PC-3 (cell line): ENCODE measurements around the gene CBR3. TPM values are rescaled to one million over a fixed set of nuclear protein-coding genes. Genes with fewer than 3 reads are reported as not detected.
"Not testable (repeated sequence)": the region's sequence is repeated elsewhere in the genome, so short reads cannot be mapped to it uniquely, and the experiment has no call there.

Source experiments
- ATAC-seq: fragments of 200-7000 bp; cut with Tn5 transposase; 2 replicates; pipeline ENCODE4 v1.9.1; 2020; ENCODE audit warnings: mild to moderate bottlenecking, moderate library complexity
- BruUV-seq: library from RNA; stranded (reverse); fragments of 400-500 nt; replicated peaks from 2 replicates; lab custom pipeline; 2021; lab: Mats Ljungman, UMichigan
- CTCF ChIA-PET: fragments of 300-600 bp; sonication (Branson Sonifier 250); formaldehyde crosslinking; loops from one replicate; lab custom pipeline; 2022; ENCODE audit warnings: antibody characterized with exemption; lab: Charles Lee
- POLR2A ChIA-PET: fragments of 300-600 bp; sonication (Branson Sonifier 250); formaldehyde crosslinking; loops from one replicate; lab custom pipeline; 2022; ENCODE audit warnings: antibody characterized with exemption; ENCODE audit not compliant: unreplicated experiment; lab: Charles Lee
- DNase-seq: peaks from one replicate; pipeline ENCODE4 v3.0.0-alpha.2; 2015
- H2AFZ ChIP-seq: fragments of 300-600 bp; sonication (generic); 2 replicates; pipeline ENCODE4 v1.6.0; 2016; ENCODE audit warnings: antibody characterized with exemption, low read length
- H3F3A ChIP-seq: fragments of 300-600 bp; sonication (generic); one replicate; pipeline ENCODE4 v1.6.0; 2017; ENCODE audit warnings: antibody characterized with exemption, low read length, control low read depth, mild to moderate bottlenecking; ENCODE audit not compliant: unreplicated experiment
- H3K27ac ChIP-seq: fragments of 300-600 bp; sonication (generic); 2 replicates; pipeline ENCODE4 v1.5.1; 2016; ENCODE audit warnings: mild to moderate bottlenecking, low read length
- H3K27me3 ChIP-seq: fragments of 300-600 bp; sonication (generic); 2 replicates; pipeline ENCODE4 v1.6.1; 2016; ENCODE audit warnings: low read length, mixed read lengths
- H3K36me3 ChIP-seq: fragments of 300-600 bp; sonication (generic); 2 replicates; pipeline ENCODE4 v1.6.1; 2016; ENCODE audit warnings: low read depth, mixed run types, low read length, mixed read lengths
- H3K4me1 ChIP-seq: fragments of 300-600 bp; sonication (generic); 2 replicates; pipeline ENCODE4 v1.5.1; 2016; ENCODE audit warnings: low read length; ENCODE audit not compliant: insufficient read depth
- H3K4me2 ChIP-seq: fragments of 300-600 bp; sonication (generic); 2 replicates; pipeline ENCODE4 v1.6.0; 2016; ENCODE audit warnings: low read length
- H3K4me3 ChIP-seq: fragments of 300-600 bp; sonication (generic); 2 replicates; pipeline ENCODE4 v1.5.1; 2016; ENCODE audit warnings: mild to moderate bottlenecking, low read length, mixed read lengths
- H3K79me2 ChIP-seq: fragments of 300-600 bp; sonication (generic); 2 replicates; pipeline ENCODE4 v1.6.1; 2017; ENCODE audit warnings: low read length, mixed read lengths
- H3K9ac ChIP-seq: fragments of 300-600 bp; sonication (generic); 2 replicates; pipeline ENCODE4 v1.6.0; 2016; ENCODE audit warnings: mild to moderate bottlenecking, low read length
- H3K9me2 ChIP-seq: fragments of 300-600 bp; sonication (generic); replicated peaks from 2 replicates; pipeline ENCODE4 v1.6.1; 2016; ENCODE audit warnings: mixed run types, low read length, mixed read lengths
- H3K9me3 ChIP-seq: fragments of 300-600 bp; sonication (generic); 2 replicates; pipeline ENCODE4 v1.6.1; 2016; ENCODE audit warnings: low read length, mixed read lengths
- H4K20me1 ChIP-seq: fragments of 300-600 bp; sonication (generic); 2 replicates; pipeline ENCODE4 v1.6.1; 2016; ENCODE audit warnings: low read length, mixed read lengths
- EZH2 ChIP-seq: fragments of 300-600 bp; sonication (generic); IDR thresholded peaks from one replicate; pipeline ENCODE4 v1.6.1; 2017; ENCODE audit warnings: antibody characterized with exemption, mild to moderate bottlenecking, low read length; ENCODE audit not compliant: unreplicated experiment
- EZH2phosphoT487 ChIP-seq: fragments of 300-600 bp; sonication (generic); IDR thresholded peaks from 2 replicates; pipeline ENCODE4 v1.6.1; 2018; ENCODE audit warnings: mild to moderate bottlenecking, antibody characterized with exemption, low read length, borderline replicate concordance
- intact Hi-C: fragments of 100-400 bp; cut with micrococcal nuclease; formaldehyde crosslinking; loops from 2 replicates; pipeline ENCODE4 v1.9.0; 2023
- total RNA-seq: library from RNA; depleted of rRNA; stranded (reverse); fragments of >200 nt; gene quantifications from 2 replicates; pipeline ENCODE4 v1.2.3, GENCODE V29; 2014
- TF ChIP-seq, protein P1 (sequence below): fragments of 300-600 bp; sonication (generic); conservative IDR thresholded peaks from 2 replicates; pipeline ENCODE4 v1.5.1; 2017; ENCODE audit warnings: antibody characterized with exemption, low read depth, mild to moderate bottlenecking, low read length

The CBR3 gene
- total RNA-seq, 1 experiment from 2014 or later: 49.3 TPM

DNA sequence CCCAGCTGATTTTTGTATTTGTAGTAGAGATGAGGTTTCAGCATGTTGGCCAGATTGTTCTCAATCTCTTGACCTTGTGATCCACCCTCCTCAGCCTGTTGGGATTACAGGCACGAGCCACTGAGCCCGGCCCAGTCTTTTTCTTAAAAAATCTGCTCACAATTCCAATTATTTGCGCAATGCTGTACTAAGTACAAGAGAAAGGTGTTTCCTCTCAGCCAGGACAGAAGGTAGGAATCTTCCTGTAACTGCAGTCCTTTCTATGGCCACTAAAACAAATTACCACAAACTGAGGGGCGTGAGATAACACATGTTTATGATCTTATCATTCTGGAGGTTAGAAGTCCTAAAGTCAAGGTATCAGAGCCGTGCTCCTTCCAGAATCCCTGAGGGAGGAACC lies 6.9 kb upstream of the CBR3 start:
- Histone ChIP-seq H3F3A (no peaks in the 10 kb centered on the region), H3K9me3 (no peaks in the 10 kb centered on the region), H3K27me3 (no peaks in the 10 kb centered on the region), H3K27ac (no peak overlapping the region), H4K20me1 (no peaks in the 10 kb centered on the region), H3K9ac (no peak overlapping the region), H3K4me2 (no peak overlapping the region), H3K9me2 (no peaks in the 10 kb centered on the region), H3K79me2 (no peaks in the 10 kb centered on the region), H3K4me1 (peaks cover 24% of the 10 kb centered on the region), H3K4me3 (no peak overlapping the region), H2AFZ (no peak overlapping the region), H3K36me3 (no peaks in the 10 kb centered on the region)
- intact Hi-C loops: no loop called here
- BruUV-seq: no TSS peak
- CTCF ChIA-PET: no interaction called here
- POLR2A ChIA-PET: interaction anchor here (0.6 kb wide), 1 partner anchor 1346 kb away, joined by 3 read pairs; no protein-coding TSS in a partner anchor
- no peak for DNase-seq
- no peak for TF ChIP-seq EZH2phosphoT487
- TF ChIP-seq, protein P1, sequence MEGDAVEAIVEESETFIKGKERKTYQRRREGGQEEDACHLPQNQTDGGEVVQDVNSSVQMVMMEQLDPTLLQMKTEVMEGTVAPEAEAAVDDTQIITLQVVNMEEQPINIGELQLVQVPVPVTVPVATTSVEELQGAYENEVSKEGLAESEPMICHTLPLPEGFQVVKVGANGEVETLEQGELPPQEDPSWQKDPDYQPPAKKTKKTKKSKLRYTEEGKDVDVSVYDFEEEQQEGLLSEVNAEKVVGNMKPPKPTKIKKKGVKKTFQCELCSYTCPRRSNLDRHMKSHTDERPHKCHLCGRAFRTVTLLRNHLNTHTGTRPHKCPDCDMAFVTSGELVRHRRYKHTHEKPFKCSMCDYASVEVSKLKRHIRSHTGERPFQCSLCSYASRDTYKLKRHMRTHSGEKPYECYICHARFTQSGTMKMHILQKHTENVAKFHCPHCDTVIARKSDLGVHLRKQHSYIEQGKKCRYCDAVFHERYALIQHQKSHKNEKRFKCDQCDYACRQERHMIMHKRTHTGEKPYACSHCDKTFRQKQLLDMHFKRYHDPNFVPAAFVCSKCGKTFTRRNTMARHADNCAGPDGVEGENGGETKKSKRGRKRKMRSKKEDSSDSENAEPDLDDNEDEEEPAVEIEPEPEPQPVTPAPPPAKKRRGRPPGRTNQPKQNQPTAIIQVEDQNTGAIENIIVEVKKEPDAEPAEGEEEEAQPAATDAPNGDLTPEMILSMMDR: no peak
- no peak for TF ChIP-seq EZH2
- ATAC-seq: no peak

DNA sequence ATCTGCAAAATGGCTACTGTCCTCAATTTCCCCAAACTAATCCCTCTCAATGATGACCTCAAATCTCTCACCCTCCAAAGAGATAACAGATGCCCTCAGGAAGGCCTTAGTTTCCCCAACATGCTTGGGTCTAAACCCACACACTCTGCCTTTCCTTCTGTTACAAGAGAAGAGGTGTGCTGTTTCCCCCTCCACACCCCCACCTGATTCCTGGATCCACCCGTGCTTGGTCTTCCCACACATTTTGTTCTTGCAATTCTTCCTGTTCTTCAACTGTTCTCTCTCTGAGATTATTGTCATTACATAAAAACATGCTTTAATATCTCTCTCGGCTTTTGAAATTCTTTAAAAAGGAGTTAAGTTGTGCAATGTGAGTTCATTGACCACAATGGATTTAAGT lies 5.7 kb upstream of the CBR3 start:
- intact Hi-C loops: no loop called here
- H3K9ac ChIP-seq: no peak overlapping the region
- TF ChIP-seq EZH2 (no peak), EZH2phosphoT487 (no peak)
- POLR2A ChIA-PET: no interaction called here
- H3K79me2 ChIP-seq: no peaks in the 10 kb centered on the region
- H4K20me1 ChIP-seq: no peaks in the 10 kb centered on the region
- H3F3A ChIP-seq: no peaks in the 10 kb centered on the region
- no peaks in the 10 kb centered on the region for H3K9me2 ChIP-seq
- CTCF ChIA-PET: no interaction called here
- H3K4me3 ChIP-seq: no peak overlapping the region
- no peak overlapping the region for H3K4me2 ChIP-seq
- BruUV-seq: TSS peak; percentile 37
- DNase-seq (no peak), ATAC-seq (no peak)
- H3K4me1 ChIP-seq: peaks cover 29% of the 10 kb centered on the region
- no peak overlapping the region for H2AFZ ChIP-seq
- H3K27me3 ChIP-seq: no peaks in the 10 kb centered on the region
- H3K36me3 ChIP-seq: no peaks in the 10 kb centered on the region
- no peak overlapping the region for H3K27ac ChIP-seq
- H3K9me3 ChIP-seq: no peaks in the 10 kb centered on the region

DNA sequence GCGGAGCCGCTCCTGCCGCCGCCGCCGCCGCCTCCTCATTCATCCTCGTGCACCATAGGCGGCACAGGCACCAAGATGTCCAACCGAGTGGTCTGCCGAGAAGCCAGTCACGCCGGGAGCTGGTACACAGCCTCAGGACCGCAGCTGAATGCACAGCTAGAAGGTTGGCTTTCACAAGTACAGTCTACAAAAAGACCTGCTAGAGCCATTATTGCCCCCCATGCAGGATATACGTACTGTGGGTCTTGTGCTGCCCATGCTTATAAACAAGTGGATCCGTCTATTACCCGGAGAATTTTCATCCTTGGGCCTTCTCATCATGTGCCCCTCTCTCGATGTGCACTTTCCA lies 4.5 kb upstream of the CBR3 start:
- H3K27me3 ChIP-seq, H3K79me2 ChIP-seq, H3K27ac ChIP-seq, POLR2A ChIA-PET, H3K36me3 ChIP-seq, H3K9me2 ChIP-seq, H3F3A ChIP-seq, ATAC-seq, H4K20me1 ChIP-seq, BruUV-seq, intact Hi-C loops, H3K9me3 ChIP-seq, DNase-seq: not testable (repeated sequence)
- H3K9ac ChIP-seq: 0 out of 2 replicates have a peak overlapping the region, but pooled peaks have one; percentile 11
- CTCF ChIA-PET: interaction anchor here (0.6 kb wide), 1 partner anchor 836 kb away, joined by 3 read pairs; no protein-coding TSS in a partner anchor
- H3K4me3 ChIP-seq: peak overlapping the region; percentile 66
- peak overlapping the region; percentile 79 for H3K4me2 ChIP-seq
- H3K4me1 ChIP-seq: peaks cover 30% of the 10 kb centered on the region
- H2AFZ ChIP-seq: peak overlapping the region; percentile 71

DNA sequence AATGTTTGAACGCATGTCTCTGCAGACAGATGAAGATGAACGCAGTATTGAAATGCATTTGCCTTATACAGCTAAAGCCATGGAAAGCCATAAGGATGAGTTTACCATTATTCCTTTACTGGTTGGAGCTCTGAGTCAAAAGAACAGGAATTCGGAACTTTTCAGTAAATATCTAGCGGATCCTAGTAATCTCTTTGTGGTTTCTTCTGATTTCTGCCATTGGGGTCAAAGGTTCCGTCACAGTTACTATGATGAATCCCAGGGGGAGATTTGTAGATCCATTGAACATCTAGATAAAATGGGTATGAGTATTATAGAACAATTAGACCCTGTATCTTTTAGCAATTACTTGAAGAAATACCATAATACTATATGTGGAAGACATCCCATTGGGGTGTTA lies 4.0 kb upstream of the CBR3 start:
- H3K9me2 ChIP-seq, BruUV-seq, H3K27me3 ChIP-seq, H3K36me3 ChIP-seq, DNase-seq, ATAC-seq, H3F3A ChIP-seq, H3K79me2 ChIP-seq, H4K20me1 ChIP-seq, H3K27ac ChIP-seq, H3K9me3 ChIP-seq, intact Hi-C loops, CTCF ChIA-PET: not testable (repeated sequence)
- Histone ChIP-seq H3K4me3 (peak overlapping the region; percentile 66), H3K4me2 (peak overlapping the region; percentile 79), H3K9ac (0 out of 2 replicates have a peak overlapping the region, but pooled peaks have one; percentile 11), H3K4me1 (peaks cover 25% of the 10 kb centered on the region), H2AFZ (peak overlapping the region; percentile 71)
- POLR2A ChIA-PET: interaction anchor here (0.6 kb wide), 1 partner anchor 142 kb away, joined by 3 read pairs; no protein-coding TSS in a partner anchor
